Activated CD8-positive, alpha-beta T cell treated with anti-CD3 and anti-CD28 coated beads for 36 hours (primary cell): ENCODE measurements around the gene ZSWIM4. TPM values are rescaled to one million over a fixed set of nuclear protein-coding genes. Genes with fewer than 3 reads are reported as not detected.

Source experiments
- ATAC-seq: fragments of 200-7000 bp; cut with Tn5 transposase; one replicate; pipeline ENCODE4 v1.10.0; 2021; ENCODE audit warnings: mild to moderate bottlenecking, moderate library complexity
- CTCF ChIA-PET: fragments of 350-600 bp; sonication (Branson Sonifier 250); formaldehyde crosslinking; loops from one replicate; lab custom pipeline; 2021; ENCODE audit warnings: antibody characterized with exemption; lab: Charles Lee
- POLR2A ChIA-PET: fragments of 350-600 bp; sonication (Branson Sonifier 250); formaldehyde crosslinking; loops from one replicate; lab custom pipeline; 2021; ENCODE audit warnings: antibody characterized with exemption; lab: Charles Lee
- DNase-seq: peaks from one replicate; pipeline ENCODE4 v3.0.0-alpha.2; 2020
- H3K27ac Mint-ChIP-seq: one replicate; pipeline ENCODE4 v1.8.0; 2021; ENCODE audit warnings: mild to moderate bottlenecking, mixed read lengths
- H3K27me3 Mint-ChIP-seq: one replicate; pipeline ENCODE4 v1.8.0; 2021; ENCODE audit warnings: mixed read lengths
- H3K36me3 Mint-ChIP-seq: one replicate; pipeline ENCODE4 v1.8.0; 2021; ENCODE audit warnings: low read depth, mixed read lengths
- H3K4me1 Mint-ChIP-seq: one replicate; pipeline ENCODE4 v1.8.0; 2021; ENCODE audit warnings: low read depth, mixed read lengths
- H3K4me3 Mint-ChIP-seq: one replicate; pipeline ENCODE4 v1.8.0; 2021; ENCODE audit warnings: mild to moderate bottlenecking, moderate library complexity, mixed read lengths
- H3K9me3 Mint-ChIP-seq: one replicate; pipeline ENCODE4 v1.8.0; 2021; ENCODE audit warnings: mixed read lengths
- intact Hi-C: fragments of 100-400 bp; cut with micrococcal nuclease; formaldehyde crosslinking; loops from one replicate; pipeline ENCODE4 v1.10.0; 2022
- total RNA-seq, 2 experiments: library from RNA; stranded (reverse); gene quantifications; one replicate each; pipeline ENCODE4 v1.2.3, GENCODE V29; 2021
- TF ChIP-seq, protein P1 (sequence below): fragments of 200-600 bp; IDR thresholded peaks from one replicate; pipeline ENCODE4 v1.8.0; 2022; ENCODE audit warnings: antibody characterized with exemption, mild to moderate bottlenecking

Gene ZSWIM4
- total RNA-seq, 2 experiments from 2014 or later, result 6.6 to 6.8 TPM

DNA sequence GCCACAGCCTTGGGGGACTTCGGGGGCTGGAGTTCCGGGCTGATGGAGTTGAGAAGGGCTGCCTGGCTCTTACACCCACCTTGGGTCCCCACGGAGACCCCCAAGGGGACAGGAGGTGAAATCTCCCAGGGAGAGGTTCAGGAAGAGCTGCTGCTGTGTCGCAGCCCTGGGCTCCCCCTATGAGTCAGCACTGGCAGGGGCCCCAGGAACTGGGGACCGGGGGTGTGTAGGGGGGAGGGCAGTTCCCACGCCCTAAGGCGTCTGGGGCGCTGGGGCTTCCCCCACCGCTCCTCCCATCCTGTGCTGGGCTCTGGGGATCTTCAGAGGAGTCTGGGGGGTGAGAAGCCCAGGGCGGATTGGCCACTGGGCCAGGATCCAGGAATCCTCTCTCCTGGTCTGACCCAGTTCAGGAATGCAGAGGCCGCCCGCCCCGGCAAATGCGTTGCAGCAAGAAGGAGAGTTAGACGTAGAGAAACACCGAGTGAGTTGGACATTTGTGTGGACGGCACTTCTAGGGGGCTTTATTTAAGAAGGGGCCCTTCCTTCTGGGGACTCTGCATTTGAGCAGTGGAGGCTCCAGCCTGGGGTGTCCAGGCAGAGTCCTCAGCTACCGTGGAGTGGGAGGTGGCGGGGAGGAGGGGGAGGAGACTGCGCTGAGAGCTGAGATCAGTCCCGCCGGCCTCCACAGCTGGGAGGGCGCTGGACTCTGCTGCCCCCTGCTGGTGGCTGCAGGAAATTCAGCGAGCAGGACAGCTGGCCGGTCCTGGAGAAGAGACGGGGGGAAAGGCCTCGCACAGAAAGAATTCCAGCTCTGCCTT lies 66.7 kb downstream of the ZSWIM4 start:
- intact Hi-C loops, result loop anchor here (2.0 to 10.0 kb wide), 2 partner anchors 77 to 267 kb away; no protein-coding TSS in a partner anchor
- Mint-ChIP-seq H3K27ac (peak overlapping the region; percentile 99), H3K27me3 (peaks cover 21% of the 10 kb centered on the region), H3K4me1 (peaks cover 40% of the 10 kb centered on the region), H3K9me3 (no peaks in the 10 kb centered on the region), H3K36me3 (no peaks in the 10 kb centered on the region), H3K4me3 (peak overlapping the region; percentile 90)
- peak; percentile 92 for DNase-seq
- TF ChIP-seq, protein P1, sequence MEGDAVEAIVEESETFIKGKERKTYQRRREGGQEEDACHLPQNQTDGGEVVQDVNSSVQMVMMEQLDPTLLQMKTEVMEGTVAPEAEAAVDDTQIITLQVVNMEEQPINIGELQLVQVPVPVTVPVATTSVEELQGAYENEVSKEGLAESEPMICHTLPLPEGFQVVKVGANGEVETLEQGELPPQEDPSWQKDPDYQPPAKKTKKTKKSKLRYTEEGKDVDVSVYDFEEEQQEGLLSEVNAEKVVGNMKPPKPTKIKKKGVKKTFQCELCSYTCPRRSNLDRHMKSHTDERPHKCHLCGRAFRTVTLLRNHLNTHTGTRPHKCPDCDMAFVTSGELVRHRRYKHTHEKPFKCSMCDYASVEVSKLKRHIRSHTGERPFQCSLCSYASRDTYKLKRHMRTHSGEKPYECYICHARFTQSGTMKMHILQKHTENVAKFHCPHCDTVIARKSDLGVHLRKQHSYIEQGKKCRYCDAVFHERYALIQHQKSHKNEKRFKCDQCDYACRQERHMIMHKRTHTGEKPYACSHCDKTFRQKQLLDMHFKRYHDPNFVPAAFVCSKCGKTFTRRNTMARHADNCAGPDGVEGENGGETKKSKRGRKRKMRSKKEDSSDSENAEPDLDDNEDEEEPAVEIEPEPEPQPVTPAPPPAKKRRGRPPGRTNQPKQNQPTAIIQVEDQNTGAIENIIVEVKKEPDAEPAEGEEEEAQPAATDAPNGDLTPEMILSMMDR, result peak; percentile 99
- ChIA-PET CTCF (interaction anchor here (0.8 to 5.7 kb wide), 34 partner anchors 9 to 667 kb away, joined by 3 to 160 read pairs (median 4); partner anchors contain the start of genes C19orf53 and ZSWIM4), POLR2A (interaction anchor here (0.7 to 6.1 kb wide), 13 partner anchors 9 to 114 kb away, joined by 3 to 58 read pairs (median 3); partner anchors contain the start of gene ZSWIM4)
- ATAC-seq, result peak; percentile 87

DNA sequence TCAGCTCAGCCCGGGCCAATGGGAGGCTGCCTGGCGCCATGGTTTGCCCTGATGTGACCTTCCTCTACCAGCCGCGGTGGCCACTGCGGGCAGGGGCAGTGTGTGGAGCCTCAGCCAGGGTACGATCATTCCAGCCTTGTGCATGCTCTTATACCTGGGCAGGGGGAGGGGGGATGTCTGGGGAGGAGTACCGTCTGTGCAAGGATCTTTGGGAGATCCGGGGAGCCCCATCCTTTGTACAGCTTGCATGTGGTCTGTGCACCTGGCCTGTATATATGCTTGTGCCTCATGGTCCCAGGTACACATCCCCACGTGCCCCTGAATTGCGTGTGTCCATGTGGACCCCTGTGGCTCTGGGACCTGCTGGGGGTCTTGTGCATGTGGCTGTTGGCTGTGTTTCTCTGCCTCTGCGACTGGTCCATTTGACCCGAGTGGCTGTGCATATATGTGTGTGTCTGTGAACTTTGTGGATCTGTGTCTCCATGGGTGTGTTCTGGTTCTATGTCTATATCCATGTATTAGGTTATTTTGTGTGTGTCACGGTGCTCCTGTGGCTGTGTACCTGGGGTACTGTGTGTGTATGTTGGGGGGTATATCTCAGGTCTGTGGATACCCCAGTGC lies 68.9 kb downstream of the ZSWIM4 start:
- ATAC-seq, result no peak
- H3K4me3 Mint-ChIP-seq, result peak overlapping the region; percentile 65
- peaks cover 28% of the 10 kb centered on the region for H3K27me3 Mint-ChIP-seq
- TF ChIP-seq, protein P1, result no peak
- H3K4me1 Mint-ChIP-seq, result peaks cover 47% of the 10 kb centered on the region
- H3K27ac Mint-ChIP-seq, result peak overlapping the region; percentile 62
- ChIA-PET CTCF (interaction anchor here (1.1 to 5.7 kb wide), 9 partner anchors 11 to 132 kb away, joined by 3 to 160 read pairs (median 31); partner anchors contain the start of genes C19orf53 and ZSWIM4), POLR2A (interaction anchor here (0.7 to 6.1 kb wide), 7 partner anchors 9 to 116 kb away, joined by 3 to 58 read pairs (median 5); partner anchors contain the start of gene C19orf53)
- intact Hi-C loops, result loop anchor here (10.0 kb wide), 1 partner anchor 269 kb away; no protein-coding TSS in a partner anchor
- H3K9me3 Mint-ChIP-seq, result no peaks in the 10 kb centered on the region
- DNase-seq, result no peak
- no peaks in the 10 kb centered on the region for H3K36me3 Mint-ChIP-seq

DNA sequence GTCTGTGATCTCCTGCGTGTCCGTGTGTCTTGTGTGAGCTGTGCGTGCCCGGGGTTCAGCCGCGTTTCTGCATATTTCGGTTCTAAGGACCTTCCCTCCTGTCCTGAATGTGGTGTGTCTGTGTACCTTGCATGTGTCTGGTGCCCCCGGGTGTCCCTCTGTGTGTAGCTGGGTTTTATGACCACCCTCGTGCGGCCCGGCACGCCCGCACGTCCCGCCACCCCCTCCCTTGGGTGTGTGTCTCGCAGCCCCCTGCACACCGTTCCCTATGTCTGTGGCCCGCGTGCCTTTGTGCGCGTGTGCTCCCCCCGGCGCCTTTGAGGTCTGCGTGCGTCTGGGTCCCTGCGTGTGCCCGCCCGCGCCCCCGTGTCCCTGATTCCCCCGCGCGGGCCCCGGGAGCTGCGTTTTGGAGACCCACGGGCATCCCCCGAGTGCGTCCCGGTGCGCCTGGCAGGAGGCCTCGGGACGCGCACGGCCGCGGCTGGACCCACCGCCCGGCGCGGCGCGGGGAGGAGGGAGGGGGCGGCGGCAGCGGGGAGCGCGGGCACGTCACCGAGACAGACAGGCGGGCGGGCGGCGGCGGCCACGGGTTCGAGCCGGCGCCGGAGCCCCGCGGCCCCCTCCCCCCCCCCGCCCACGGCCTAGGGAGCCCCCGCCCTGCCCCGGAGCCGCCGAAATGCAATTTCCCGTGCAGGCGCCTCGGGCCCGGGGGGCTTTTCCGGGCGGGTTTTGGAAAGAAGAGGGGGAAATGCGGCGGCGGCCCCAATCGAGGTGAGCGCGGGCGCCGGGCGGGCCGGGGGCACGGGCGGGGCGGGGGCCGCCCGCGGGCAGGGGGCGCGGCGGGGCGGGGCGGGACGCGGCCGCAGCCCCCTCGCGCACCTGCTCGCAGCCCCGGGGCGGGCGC lies 69.7 kb downstream of the ZSWIM4 start:
- Mint-ChIP-seq H3K27ac (peak overlapping the region; percentile 62), H3K27me3 (peaks cover 28% of the 10 kb centered on the region), H3K9me3 (no peaks in the 10 kb centered on the region), H3K4me1 (peaks cover 46% of the 10 kb centered on the region), H3K36me3 (no peaks in the 10 kb centered on the region), H3K4me3 (peak overlapping the region; percentile 65)
- DNase-seq (peak; percentile 30), ATAC-seq (no peak)
- POLR2A ChIA-PET, result interaction anchor here (0.7 to 5.1 kb wide), 4 partner anchors 8 to 91 kb away, joined by 3 to 41 read pairs (median 6); partner anchors contain the start of gene C19orf53
- CTCF ChIA-PET, result interaction anchor here (5.4 to 5.7 kb wide), 2 partner anchors 30 to 80 kb away, joined by 56 to 160 read pairs; no protein-coding TSS in a partner anchor
- intact Hi-C loops, result loop anchor here (10.0 kb wide), 1 partner anchor 270 kb away; no protein-coding TSS in a partner anchor
- TF ChIP-seq, protein P1, result no peak

DNA sequence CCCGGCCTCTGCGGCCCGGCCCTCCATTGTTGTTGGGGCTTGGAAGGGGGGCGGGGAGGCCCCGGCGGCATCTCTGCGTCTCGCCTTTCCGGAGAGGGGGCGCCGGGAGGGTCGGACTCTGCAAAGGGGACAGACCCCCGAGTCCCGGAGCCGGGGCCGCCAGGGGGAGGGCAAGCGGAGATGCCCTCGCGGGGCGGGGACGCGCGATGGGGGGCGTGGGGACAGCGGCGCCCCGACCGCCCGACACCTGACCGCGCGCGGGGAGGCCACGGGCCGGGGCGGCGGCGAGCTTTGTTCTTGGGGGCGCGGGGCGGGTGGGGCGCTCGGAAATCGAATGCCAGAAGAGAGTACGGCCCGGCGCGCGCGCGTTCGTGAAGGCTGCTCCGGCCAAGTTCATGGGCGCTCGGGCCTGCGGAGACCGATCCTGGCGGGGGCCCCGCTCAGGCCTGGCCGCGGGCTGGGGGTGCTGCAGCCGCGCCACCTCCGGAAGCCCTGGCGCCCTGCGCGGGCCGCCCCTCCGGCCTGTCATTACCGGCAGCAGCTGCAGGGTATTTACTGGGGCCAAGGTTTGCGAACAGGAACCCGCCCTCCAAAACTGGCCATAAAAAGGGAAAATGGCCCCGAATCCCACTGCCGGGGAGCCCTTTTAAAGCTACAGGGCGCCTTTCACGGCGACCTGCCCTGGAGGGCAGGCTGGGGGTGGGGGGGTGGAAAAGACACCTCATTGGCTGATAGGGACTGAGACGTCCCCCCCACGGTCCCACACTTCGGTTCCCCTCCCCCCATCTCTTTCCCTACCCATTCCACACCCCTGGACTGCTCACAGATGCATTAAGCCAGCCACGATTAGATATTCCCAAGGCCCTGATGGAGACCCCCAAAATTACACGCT lies 70.6 kb downstream of the ZSWIM4 start:
- intact Hi-C loops, result loop anchor here (10.0 kb wide), 1 partner anchor 271 kb away; no protein-coding TSS in a partner anchor
- H3K9me3 Mint-ChIP-seq, result no peaks in the 10 kb centered on the region
- H3K27ac Mint-ChIP-seq, result no peak overlapping the region
- peaks cover 32% of the 10 kb centered on the region for H3K27me3 Mint-ChIP-seq
- DNase-seq (peak; percentile 35), ATAC-seq (no peak)
- no peaks in the 10 kb centered on the region for H3K36me3 Mint-ChIP-seq
- H3K4me3 Mint-ChIP-seq, result peak overlapping the region; percentile 63
- ChIA-PET POLR2A (interaction anchor here (1.0 kb wide), 2 partner anchors 14 to 15 kb away, joined by 3 read pairs; no protein-coding TSS in a partner anchor), CTCF (interaction anchor here (1.0 to 1.1 kb wide), 4 partner anchors 9 to 206 kb away, joined by 3 read pairs; partner anchors contain the start of gene MISP3)
- TF ChIP-seq, protein P1, result no peak
- peaks cover 44% of the 10 kb centered on the region for H3K4me1 Mint-ChIP-seq
